HepG2 (cell line): ENCODE results near the gene TASL. TPM values are rescaled to one million over a fixed set of nuclear protein-coding genes. Genes with fewer than 3 reads are reported as not detected.

ENCODE experiments used
- ATAC-seq: fragments of 200-7000 bp; cut with Tn5 transposase; 3 replicates; pipeline ENCODE4 v1.9.1; 2020; ENCODE audit warnings: mild to moderate bottlenecking, moderate library complexity
- BruUV-seq: library from RNA; stranded (reverse); fragments of 400-500 nt; replicated peaks from 2 replicates; lab custom pipeline; 2021; lab: Mats Ljungman, UMichigan
- CTCF ChIA-PET: fragments of 300-600 bp; formaldehyde crosslinking; extraction: SDS; loops from one replicate; lab custom pipeline; 2021; ENCODE audit warnings: low total read pairs, inconsistent platforms, low intra/inter-chr PET ratio; lab: Yijun Ruan, JAX
- POLR2A ChIA-PET: fragments of 350-600 bp; sonication (Branson Sonifier 250); formaldehyde crosslinking; loops from one replicate; lab custom pipeline; 2020; ENCODE audit warnings: antibody characterized with exemption, inconsistent platforms; lab: Yijun Ruan, JAX
- DNase-seq: peaks from one replicate; pipeline ENCODE4 v3.0.0-alpha.2; 2015; ENCODE audit warnings: low spot score
- FAIRE-seq: peaks from 3 replicates; lab custom pipeline; 2011; peaks lifted over from hg19 to GRCh38; lab: Jason Lieb, UNC
- H2AFZ ChIP-seq: one replicate; pipeline ENCODE4 v1.6.1; 2011; ENCODE audit warnings: low read length, inconsistent platforms
- H3K27ac ChIP-seq: fragments of 300-600 bp; 3 replicates; pipeline ENCODE4 v1.8.0; 2011; ENCODE audit warnings: mixed run types, mild to moderate bottlenecking, mixed read lengths, low read length, inconsistent platforms; ENCODE audit not compliant: insufficient read depth; ENCODE audit errors: extremely low read length
- H3K27me3 ChIP-seq, 2 experiments: fragments of 200-600 bp in 1 of 2; 2 replicates in 1 of 2; 3 replicates in 1 of 2; pipeline versions ENCODE4 v1.6.0 to v1.8.0; 2011; ENCODE audit warnings: low read length in 2 of 2, mild to moderate bottlenecking in 2 of 2, moderate library complexity in 2 of 2, inconsistent platforms in 1 of 2; ENCODE audit not compliant: insufficient read depth in 2 of 2, control insufficient read depth in 1 of 2
- H3K36me3 ChIP-seq, 2 experiments: fragments of 200-600 bp in 1 of 2; replicated peaks in 1 of 2; 2 replicates in 1 of 2; 3 replicates in 1 of 2; pipeline versions ENCODE4 v1.5.1 to v1.8.0; 2011; ENCODE audit warnings: low read length in 2 of 2, inconsistent platforms in 1 of 2; ENCODE audit not compliant: insufficient read depth in 2 of 2, control insufficient read depth in 1 of 2
- H3K4me1 ChIP-seq: 2 replicates; pipeline ENCODE4 v1.5.1; 2012; ENCODE audit warnings: low read length, inconsistent platforms; ENCODE audit not compliant: insufficient read depth
- H3K4me2 ChIP-seq: 2 replicates; pipeline ENCODE4 v1.6.0; 2011; ENCODE audit warnings: low read depth, low read length, inconsistent platforms
- H3K4me3 ChIP-seq, 3 experiments: fragments of 200-600 bp in 1 of 3; sonication (generic), shearing (Covaris generic) in 1 of 3; replicated peaks in 1 of 3; 2 replicates each; pipeline ENCODE4 v1.5.1; 2011 to 2016; ENCODE audit warnings: low read length in 3 of 3, inconsistent platforms in 2 of 3, low read depth in 2 of 3, mild to moderate bottlenecking in 2 of 3, control low read depth in 1 of 3, mixed read lengths in 1 of 3; ENCODE audit not compliant: insufficient read depth in 1 of 3
- H3K79me2 ChIP-seq: one replicate; pipeline ENCODE4 v1.6.1; 2011; ENCODE audit warnings: low read length, inconsistent platforms; ENCODE audit not compliant: insufficient read depth
- H3K9ac ChIP-seq: 2 replicates; pipeline ENCODE4 v1.6.0; 2011; ENCODE audit warnings: mild to moderate bottlenecking, low read depth, low read length, inconsistent platforms; ENCODE audit not compliant: insufficient read depth
- H3K9me3 ChIP-seq: 2 replicates; pipeline ENCODE4 v1.5.1; 2012; ENCODE audit warnings: mild to moderate bottlenecking, low read length
- H4K20me1 ChIP-seq: 2 replicates; pipeline ENCODE4 v1.6.0; 2011; ENCODE audit warnings: inconsistent platforms, mild to moderate bottlenecking, low read length, moderate library complexity; ENCODE audit not compliant: insufficient read depth
- GABPB1 ChIP-seq: IDR thresholded peaks from 2 replicates; pipeline ENCODE4 v1.6.1; 2016; ENCODE audit warnings: mild to moderate bottlenecking, missing genetic modification reagents, moderate library complexity, missing compliant biosample characterization
- MEF2D ChIP-seq: sonication (generic); formaldehyde crosslinking; IDR thresholded peaks from 2 replicates; pipeline ENCODE4 v1.5.1; 2020; ENCODE audit warnings: mild to moderate bottlenecking, missing genetic modification reagents
- STAG1 ChIP-seq: sonication (generic); formaldehyde crosslinking; IDR thresholded peaks from 2 replicates; pipeline ENCODE4 v1.4.0; 2020; ENCODE audit warnings: missing genetic modification reagents
- ZNF20 ChIP-seq: sonication (generic); formaldehyde crosslinking; IDR thresholded peaks from 2 replicates; pipeline ENCODE4 v1.4.0; 2020; ENCODE audit warnings: mild to moderate bottlenecking, moderate library complexity, missing genetic modification reagents
- ZNF230 ChIP-seq: sonication (generic); formaldehyde crosslinking; IDR thresholded peaks from 2 replicates; pipeline ENCODE4 v1.4.0; 2020; ENCODE audit warnings: mild to moderate bottlenecking, missing genetic modification reagents
- ZNF234 ChIP-seq: sonication (generic); formaldehyde crosslinking; conservative IDR thresholded peaks from 2 replicates; pipeline ENCODE4 v1.5.1; 2020; ENCODE audit warnings: mild to moderate bottlenecking, missing genetic modification reagents
- ZNF292 ChIP-seq: sonication (generic); formaldehyde crosslinking; IDR thresholded peaks from 2 replicates; pipeline ENCODE4 v1.8.1; 2022; ENCODE audit warnings: mild to moderate bottlenecking, low read depth, missing genetic modification reagents, borderline replicate concordance
- WGBS: methylation state at CpG from one replicate; pipeline ENCODE4 v1.1.6; 2017; ENCODE audit warnings: low lambda C conversion rate; 5-methylcytosine and 5-hydroxymethylcytosine counted together
- in situ Hi-C: cut with HindIII; loops from 2 replicates; pipeline ENCODE4 v1.10.0; 2017; ENCODE audit warnings: low pct_unique_long_range_greater_than_20kb; ENCODE audit not compliant: extremely low pct_ligation_motif_present
- intact Hi-C: fragments of 100-400 bp; cut with micrococcal nuclease; formaldehyde crosslinking; loops from one replicate; pipeline ENCODE4 v1.10.0; 2022; ENCODE audit not compliant: unreplicated experiment
- polyA plus RNA-seq, 8 experiments: library from polyadenylated mRNA; depleted of rRNA in 3 of 8; stranded (reverse) in 7 of 8; unstranded in 1 of 8; fragments of >200 nt; fragmentation: Illumina TruSeq in 4 of 8; extraction: Trizol in 4 of 8; gene quantifications; 2 replicates each; pipeline versions ENCODE4 v1.2.1 to v1.2.3, GENCODE V29; 2011 to 2016; ENCODE audit warnings: low read depth in 4 of 8, missing spikeins in 1 of 8, mixed read lengths in 1 of 8; ENCODE audit not compliant: insufficient read depth in 1 of 8
- total RNA-seq, 5 experiments: library from RNA; depleted of rRNA; stranded (reverse); fragments of >200 nt; fragmentation: Illumina TruSeq; extraction: Trizol; gene quantifications; 2 replicates each; pipeline ENCODE4 v1.2.3, GENCODE V29; 2016; ENCODE audit warnings: low read depth in 1 of 5
- TF ChIP-seq, protein P1 (sequence below): sonication (generic); formaldehyde crosslinking; IDR thresholded peaks from 2 replicates; pipeline ENCODE4 v1.9.0; 2022; ENCODE audit warnings: low read depth, missing genetic modification reagents
- TF ChIP-seq, protein P2 (sequence below), 2 experiments: fragments of 450-650 bp in 1 of 2; sonication (generic) in 1 of 2; formaldehyde crosslinking in 1 of 2; IDR thresholded peaks; 2 replicates each; pipeline versions ENCODE4 v1.6.1 to v1.8.0; 2016 to 2022; ENCODE audit warnings: antibody characterized with exemption in 1 of 2, mild to moderate bottlenecking in 1 of 2, missing genetic modification reagents in 1 of 2

Gene TASL
- total and polyA plus RNA-seq, 2 of the 13 experiments (the other 11 are each of a cell fraction or from before 2014, with no cell fraction given): not detected

- no peak for DNase-seq
- in situ Hi-C loops (no loop called here), intact Hi-C loops (no loop called here)
- Histone ChIP-seq H3K4me2 (no peak overlapping the region), H3K36me3 (no peaks in the 10 kb centered on the region), H3K27ac (no peak overlapping the region), H3K79me2 (no peaks in the 10 kb centered on the region), H2AFZ (no peak overlapping the region), H3K4me3 (no peak overlapping the region), H3K4me1 (peaks cover 4% of the 10 kb centered on the region; the same call in 1 of the 2 replicates), H4K20me1 (no peaks in the 10 kb centered on the region), H3K27me3 (no peaks in the 10 kb centered on the region), H3K9ac (no peak overlapping the region), H3K9me3 (no peaks in the 10 kb centered on the region)
- no peak for ATAC-seq
- no TSS peak for BruUV-seq
- no peak for FAIRE-seq
- 82% methylated on average over 2 of the region's 2 CpGs for WGBS
- POLR2A ChIA-PET: no interaction called here
- CTCF ChIA-PET: no interaction called here
- TF ChIP-seq ZNF292 (no peak), MEF2D (CRISPR knock-in tag) (no peak), GABPB1 (CRISPR knock-in tag) (no peak), ZNF20 (CRISPR knock-in tag) (no peak), ZNF230 (CRISPR knock-in tag) (no peak), STAG1 (CRISPR knock-in tag) (no peak), ZNF234 (CRISPR knock-in tag) (no peak)
- TF ChIP-seq, protein P1, sequence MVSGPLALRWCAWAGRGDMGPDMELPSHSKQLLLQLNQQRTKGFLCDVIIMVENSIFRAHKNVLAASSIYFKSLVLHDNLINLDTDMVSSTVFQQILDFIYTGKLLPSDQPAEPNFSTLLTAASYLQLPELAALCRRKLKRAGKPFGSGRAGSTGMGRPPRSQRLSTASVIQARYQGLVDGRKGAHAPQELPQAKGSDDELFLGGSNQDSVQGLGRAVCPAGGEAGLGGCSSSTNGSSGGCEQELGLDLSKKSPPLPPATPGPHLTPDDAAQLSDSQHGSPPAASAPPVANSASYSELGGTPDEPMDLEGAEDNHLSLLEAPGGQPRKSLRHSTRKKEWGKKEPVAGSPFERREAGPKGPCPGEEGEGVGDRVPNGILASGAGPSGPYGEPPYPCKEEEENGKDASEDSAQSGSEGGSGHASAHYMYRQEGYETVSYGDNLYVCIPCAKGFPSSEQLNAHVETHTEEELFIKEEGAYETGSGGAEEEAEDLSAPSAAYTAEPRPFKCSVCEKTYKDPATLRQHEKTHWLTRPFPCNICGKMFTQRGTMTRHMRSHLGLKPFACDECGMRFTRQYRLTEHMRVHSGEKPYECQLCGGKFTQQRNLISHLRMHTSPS (CRISPR knock-in tag): no peak
- TF ChIP-seq, protein P2, sequence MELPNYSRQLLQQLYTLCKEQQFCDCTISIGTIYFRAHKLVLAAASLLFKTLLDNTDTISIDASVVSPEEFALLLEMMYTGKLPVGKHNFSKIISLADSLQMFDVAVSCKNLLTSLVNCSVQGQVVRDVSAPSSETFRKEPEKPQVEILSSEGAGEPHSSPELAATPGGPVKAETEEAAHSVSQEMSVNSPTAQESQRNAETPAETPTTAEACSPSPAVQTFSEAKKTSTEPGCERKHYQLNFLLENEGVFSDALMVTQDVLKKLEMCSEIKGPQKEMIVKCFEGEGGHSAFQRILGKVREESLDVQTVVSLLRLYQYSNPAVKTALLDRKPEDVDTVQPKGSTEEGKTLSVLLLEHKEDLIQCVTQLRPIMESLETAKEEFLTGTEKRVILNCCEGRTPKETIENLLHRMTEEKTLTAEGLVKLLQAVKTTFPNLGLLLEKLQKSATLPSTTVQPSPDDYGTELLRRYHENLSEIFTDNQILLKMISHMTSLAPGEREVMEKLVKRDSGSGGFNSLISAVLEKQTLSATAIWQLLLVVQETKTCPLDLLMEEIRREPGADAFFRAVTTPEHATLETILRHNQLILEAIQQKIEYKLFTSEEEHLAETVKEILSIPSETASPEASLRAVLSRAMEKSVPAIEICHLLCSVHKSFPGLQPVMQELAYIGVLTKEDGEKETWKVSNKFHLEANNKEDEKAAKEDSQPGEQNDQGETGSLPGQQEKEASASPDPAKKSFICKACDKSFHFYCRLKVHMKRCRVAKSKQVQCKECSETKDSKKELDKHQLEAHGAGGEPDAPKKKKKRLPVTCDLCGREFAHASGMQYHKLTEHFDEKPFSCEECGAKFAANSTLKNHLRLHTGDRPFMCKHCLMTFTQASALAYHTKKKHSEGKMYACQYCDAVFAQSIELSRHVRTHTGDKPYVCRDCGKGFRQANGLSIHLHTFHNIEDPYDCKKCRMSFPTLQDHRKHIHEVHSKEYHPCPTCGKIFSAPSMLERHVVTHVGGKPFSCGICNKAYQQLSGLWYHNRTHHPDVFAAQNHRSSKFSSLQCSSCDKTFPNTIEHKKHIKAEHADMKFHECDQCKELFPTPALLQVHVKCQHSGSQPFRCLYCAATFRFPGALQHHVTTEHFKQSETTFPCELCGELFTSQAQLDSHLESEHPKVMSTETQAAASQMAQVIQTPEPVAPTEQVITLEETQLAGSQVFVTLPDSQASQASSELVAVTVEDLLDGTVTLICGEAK (IDR thresholded peaks at IDR 0.05): no peak
- TF ChIP-seq, protein P2 (CRISPR knock-in tag; IDR thresholded peaks at IDR 0.05): no peak
These were observed 3.1 kb upstream of the TASL start for GRCh38 chrX:30580641-30581040.
